Measurements from ENCODE around the gene ELL3.
"Not testable (repeated sequence)": the region's sequence is repeated elsewhere in the genome, so short reads cannot be mapped to it uniquely, and the experiment has no call there.

The ELL3 gene

GRCh38 chr15:43776718-43777266, at the start of gene ELL3:
ELL3 (minus strand) TSS chr15:43776966; CDS start chr15:43776901, 65 bp downstream.
- DNase-seq: peak; percentile 90

- DNase-seq: no peak
Observed at GRCh38 chr15:43826029-43826507, 49.3 kb upstream of the ELL3 start.

GRCh38 chr15:43825305-43825704, 48.5 kb upstream of the ELL3 start:
- DNase-seq: not testable (repeated sequence)

GRCh38 chr15:43824302-43825246, 47.8 kb upstream of the ELL3 start, which contains the start of gene MFAP1:
MFAP1 (minus strand) TSS chr15:43824690; CDS start chr15:43824569, 121 bp downstream.
- peak; percentile 99 for DNase-seq

- no peak for DNase-seq
Observed at GRCh38 chr15:43821505-43821904, 44.7 kb upstream of the ELL3 start.

GRCh38 chr15:43815064-43815463, 38.3 kb upstream of the ELL3 start:
- DNase-seq: not testable (repeated sequence)

- DNase-seq: no peak
Observed at GRCh38 chr15:43808960-43809678, 32.4 kb upstream of the ELL3 start.

- no peak for DNase-seq
Observed at GRCh38 chr15:43808435-43808950, 31.7 kb upstream of the ELL3 start.

GRCh38 chr15:43802676-43803075, 25.9 kb upstream of the ELL3 start:
- not testable (repeated sequence) for DNase-seq

GRCh38 chr15:43800286-43801141, 23.7 kb upstream of the ELL3 start, which contains the start of gene HYPK:
HYPK (plus strand) TSS chr15:43800599; CDS start chr15:43800623, 24 bp downstream.
- DNase-seq: peak; percentile 93

- DNase-seq: no peak
Observed at GRCh38 chr15:43799945-43800285, 23.1 kb upstream of the ELL3 start, which contains the start of gene SERINC4. SERINC4 (minus strand) TSS chr15:43800220; CDS start chr15:43799986, 234 bp downstream.

- DNase-seq: no peak
Observed at GRCh38 chr15:43799209-43799944, 22.6 kb upstream of the ELL3 start.

- DNase-seq: no peak
Observed at GRCh38 chr15:43796566-43796965, 19.8 kb upstream of the ELL3 start.

GRCh38 chr15:43795997-43796396, 19.2 kb upstream of the ELL3 start:
- no peak for DNase-seq

GRCh38 chr15:43795197-43795596, 18.4 kb upstream of the ELL3 start:
- DNase-seq: no peak

GRCh38 chr15:43794269-43795037, 17.7 kb upstream of the ELL3 start:
- no peak for DNase-seq

GRCh38 chr15:43793647-43794046, 16.9 kb upstream of the ELL3 start:
- DNase-seq: no peak

GRCh38 chr15:43792761-43793476, 16.2 kb upstream of the ELL3 start:
- DNase-seq: peak; percentile 42

GRCh38 chr15:43791993-43792760, 15.4 kb upstream of the ELL3 start, which contains the start of gene SERF2:
SERF2 (plus strand) TSS chr15:43792320; CDS start chr15:43792377, 57 bp downstream.
- peak; percentile 99 for DNase-seq
